Fibroblast of pulmonary artery (primary cell): Measurements from ENCODE around the gene ZNF598.

Experiments used
- DNase-seq: peaks from one replicate; pipeline ENCODE4 v3.0.0-alpha.2; 2010; ENCODE audit warnings: low read depth
- H3K4me3 ChIP-seq: replicated peaks from 2 replicates; pipeline ENCODE4 v1.5.1; 2011; ENCODE audit warnings: low read depth, mild to moderate bottlenecking, control low read depth, low read length, moderate library complexity
- CTCF ChIP-seq: IDR thresholded peaks from 2 replicates; pipeline ENCODE4 v1.5.1; 2011; ENCODE audit warnings: mild to moderate bottlenecking, control low read depth, low read length, inconsistent platforms; ENCODE audit errors: missing control alignments

Gene ZNF598

DNA sequence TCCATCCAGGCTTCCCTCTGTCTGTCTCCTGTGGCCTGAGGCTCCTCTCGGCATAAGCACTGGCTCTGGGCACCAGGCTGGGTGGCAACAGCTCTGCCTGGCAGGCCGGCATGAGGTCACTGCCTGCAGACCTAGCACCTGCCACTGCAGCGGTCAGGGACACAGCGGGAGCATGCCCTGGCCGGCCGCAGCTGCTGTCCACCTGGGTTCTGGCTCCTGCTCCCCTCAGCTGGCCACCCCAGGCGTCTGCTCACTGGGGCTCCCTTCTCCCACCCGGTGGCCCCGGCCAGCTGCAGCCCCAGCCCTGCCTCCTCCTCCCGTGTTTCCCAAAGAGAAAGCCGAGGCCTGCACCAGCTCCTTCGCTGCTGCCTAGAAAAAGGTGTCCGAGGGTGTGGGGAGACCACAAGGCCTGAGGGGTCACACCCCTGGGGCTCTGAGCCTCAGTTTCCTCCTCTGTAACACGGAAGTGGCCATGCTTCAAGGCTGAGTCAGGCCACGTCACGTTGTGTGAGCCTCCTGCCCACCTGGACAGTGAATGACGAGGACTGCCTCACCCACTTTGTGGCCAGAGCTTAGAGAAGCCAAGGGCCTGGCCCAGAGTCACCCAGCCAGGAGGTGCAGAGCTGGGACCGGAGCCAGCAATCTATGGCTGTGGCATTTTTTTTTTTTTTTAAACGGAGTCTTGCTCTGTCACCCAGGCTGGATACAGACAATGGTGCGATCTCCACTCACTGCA, 31.3 kb upstream of the ZNF598 start:
- H3K4me3 ChIP-seq, result no peak overlapping the region
- no peak for DNase-seq
- no peak for TF ChIP-seq CTCF

DNA sequence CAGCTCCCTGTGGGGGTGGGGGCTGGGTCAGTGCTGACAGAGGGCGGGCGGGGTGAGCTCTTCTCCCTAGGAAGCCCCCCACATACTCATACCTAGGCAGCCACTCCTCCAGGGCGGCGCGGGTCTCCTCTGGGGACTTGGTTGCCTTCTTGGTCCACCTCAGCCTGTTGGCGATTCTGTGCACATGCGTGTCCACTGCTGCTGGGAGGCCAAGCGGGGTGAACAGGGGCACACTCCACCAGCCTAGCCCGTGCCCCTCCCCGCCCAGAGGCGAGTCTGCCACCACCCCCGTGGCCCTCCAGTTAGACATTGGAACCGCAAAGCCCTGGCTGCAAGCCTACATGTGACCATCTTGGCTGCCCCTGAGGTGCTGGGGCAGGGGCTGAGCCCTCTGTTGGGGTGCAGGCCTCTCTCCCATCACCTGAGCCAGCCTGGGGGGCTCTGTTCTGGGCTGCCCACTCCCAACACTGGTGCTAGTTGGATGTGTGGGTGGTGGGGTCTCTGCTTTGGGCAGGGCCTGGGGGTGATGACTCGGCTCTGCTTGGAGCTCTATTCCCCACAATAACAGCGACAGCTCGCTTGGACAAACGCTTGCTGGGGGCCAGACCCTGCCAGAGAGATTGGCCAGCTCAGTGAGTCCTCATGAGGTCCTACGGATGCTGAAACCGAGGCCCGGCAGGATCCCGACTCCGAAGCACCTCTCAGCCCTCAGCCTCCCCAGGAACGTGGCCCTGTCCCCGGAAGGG, 30.6 kb upstream of the ZNF598 start:
- no peak for TF ChIP-seq CTCF
- no peak for DNase-seq
- H3K4me3 ChIP-seq, result no peak overlapping the region

GRCh38 chr16:2039274-2040031, 29.8 kb upstream of the ZNF598 start:
- peak; percentile 73 for DNase-seq
- no peak for TF ChIP-seq CTCF
- no peak overlapping the region for H3K4me3 ChIP-seq

- H3K4me3 ChIP-seq, result no peak overlapping the region
- no peak for TF ChIP-seq CTCF
- DNase-seq, result no peak
These were observed 29.0 kb upstream of the ZNF598 start for GRCh38 chr16:2038382-2039231.

DNA sequence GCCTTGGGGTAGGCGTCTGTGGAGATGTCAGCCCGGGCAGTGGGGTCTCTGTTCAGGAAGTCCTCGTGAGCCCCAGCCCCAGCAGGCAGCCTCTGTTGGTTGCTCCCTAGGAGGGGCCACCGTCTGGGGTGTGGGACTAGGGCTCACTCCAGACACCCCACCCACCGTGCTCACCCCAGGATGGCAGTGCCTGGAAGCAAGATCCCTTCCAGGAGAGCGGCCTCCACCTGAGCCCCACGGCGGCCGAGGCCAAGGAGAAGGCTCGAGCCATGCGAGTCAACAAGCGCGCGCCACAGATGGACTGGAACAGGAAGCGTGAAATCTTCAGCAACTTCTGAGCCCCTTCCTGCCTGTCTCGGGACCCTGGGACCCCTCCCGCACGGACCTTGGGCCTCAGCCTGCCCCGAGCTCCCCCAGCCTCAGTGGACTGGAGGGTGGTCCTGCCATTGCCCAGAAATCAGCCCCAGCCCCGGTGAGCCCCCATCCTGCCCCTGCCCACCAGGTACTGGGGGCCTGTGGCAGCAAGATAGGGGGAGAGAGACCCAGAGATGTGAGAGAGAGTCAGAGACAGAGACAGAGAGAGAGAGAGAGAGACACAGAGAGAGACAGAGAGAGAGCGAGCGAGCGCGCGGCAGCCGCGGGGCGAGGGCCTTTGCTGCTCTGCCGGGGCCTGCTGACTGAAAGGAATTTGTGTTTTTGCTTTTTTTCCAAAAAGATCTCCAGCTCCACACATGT, 28.2 kb upstream of the ZNF598 start:
- no peak overlapping the region for H3K4me3 ChIP-seq
- DNase-seq, result no peak
- no peak for TF ChIP-seq CTCF

GRCh38 chr16:2037115-2037514, 27.5 kb upstream of the ZNF598 start:
- no peak for DNase-seq
- TF ChIP-seq CTCF, result no peak
- H3K4me3 ChIP-seq, result no peak overlapping the region
